Measurements from ENCODE around the gene TBC1D2. TPM values are rescaled to one million over a fixed set of nuclear protein-coding genes. Genes with fewer than 3 reads are reported as not detected.
A peak's percentile ranks its signal among the peaks of the same experiment; 100 is the strongest.

TBC1D2 gene
- total RNA-seq, 1 experiment from 2014 or later, result 12.2 TPM

- DNase-seq (ENCODE audit: low read depth), result no peak
- in situ Hi-C loops (cut with HindIII; ENCODE audit: low pct_unique_long_range_greater_than_20kb, low sequenced_read_pairs), result no loop called here
Observed at GRCh38 chr9:98226957-98227356, 28.5 kb downstream of the TBC1D2 start.

- no peak for DNase-seq (ENCODE audit: low read depth)
- in situ Hi-C loops (cut with HindIII; ENCODE audit: low pct_unique_long_range_greater_than_20kb, low sequenced_read_pairs), result no loop called here
Observed at GRCh38 chr9:98226516-98226915, 28.9 kb downstream of the TBC1D2 start.

- DNase-seq (ENCODE audit: low read depth), result no peak
- in situ Hi-C loops (cut with HindIII; ENCODE audit: low pct_unique_long_range_greater_than_20kb, low sequenced_read_pairs), result no loop called here
Observed at GRCh38 chr9:98225015-98225442, 30.4 kb downstream of the TBC1D2 start.

- peak; percentile 89 for DNase-seq (ENCODE audit: low read depth)
- in situ Hi-C loops (cut with HindIII; ENCODE audit: low pct_unique_long_range_greater_than_20kb, low sequenced_read_pairs), result no loop called here
Observed at GRCh38 chr9:98222885-98223691, 32.4 kb downstream of the TBC1D2 start.

- in situ Hi-C loops (cut with HindIII; ENCODE audit: low pct_unique_long_range_greater_than_20kb, low sequenced_read_pairs), result no loop called here
- DNase-seq (ENCODE audit: low read depth), result no peak
Observed at GRCh38 chr9:98220911-98221310, 34.5 kb downstream of the TBC1D2 start.

- no peak for DNase-seq (ENCODE audit: low read depth)
- in situ Hi-C loops (cut with HindIII; ENCODE audit: low pct_unique_long_range_greater_than_20kb, low sequenced_read_pairs), result no loop called here
Observed at GRCh38 chr9:98219794-98220370, 35.6 kb downstream of the TBC1D2 start.

DNA sequence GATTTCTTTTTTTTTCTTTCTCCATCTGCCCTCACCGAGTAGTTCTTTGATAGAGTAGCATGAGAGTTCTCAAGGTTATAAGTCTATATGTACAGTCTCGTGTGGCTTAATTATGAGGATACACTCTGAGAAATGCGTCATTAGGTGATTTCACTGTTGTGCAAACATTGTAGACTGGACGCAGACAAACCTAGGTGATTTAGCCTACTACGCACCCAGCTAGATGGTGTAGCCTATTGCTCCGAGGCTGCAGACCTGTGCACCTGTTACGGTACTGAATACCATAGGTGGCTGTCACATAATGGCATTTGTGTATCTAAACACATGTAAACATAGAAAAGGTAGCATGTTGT, 36.1 kb downstream of the TBC1D2 start:
- in situ Hi-C loops (cut with HindIII; ENCODE audit: low pct_unique_long_range_greater_than_20kb, low sequenced_read_pairs), result no loop called here
- DNase-seq (ENCODE audit: low read depth), result no peak

DNA sequence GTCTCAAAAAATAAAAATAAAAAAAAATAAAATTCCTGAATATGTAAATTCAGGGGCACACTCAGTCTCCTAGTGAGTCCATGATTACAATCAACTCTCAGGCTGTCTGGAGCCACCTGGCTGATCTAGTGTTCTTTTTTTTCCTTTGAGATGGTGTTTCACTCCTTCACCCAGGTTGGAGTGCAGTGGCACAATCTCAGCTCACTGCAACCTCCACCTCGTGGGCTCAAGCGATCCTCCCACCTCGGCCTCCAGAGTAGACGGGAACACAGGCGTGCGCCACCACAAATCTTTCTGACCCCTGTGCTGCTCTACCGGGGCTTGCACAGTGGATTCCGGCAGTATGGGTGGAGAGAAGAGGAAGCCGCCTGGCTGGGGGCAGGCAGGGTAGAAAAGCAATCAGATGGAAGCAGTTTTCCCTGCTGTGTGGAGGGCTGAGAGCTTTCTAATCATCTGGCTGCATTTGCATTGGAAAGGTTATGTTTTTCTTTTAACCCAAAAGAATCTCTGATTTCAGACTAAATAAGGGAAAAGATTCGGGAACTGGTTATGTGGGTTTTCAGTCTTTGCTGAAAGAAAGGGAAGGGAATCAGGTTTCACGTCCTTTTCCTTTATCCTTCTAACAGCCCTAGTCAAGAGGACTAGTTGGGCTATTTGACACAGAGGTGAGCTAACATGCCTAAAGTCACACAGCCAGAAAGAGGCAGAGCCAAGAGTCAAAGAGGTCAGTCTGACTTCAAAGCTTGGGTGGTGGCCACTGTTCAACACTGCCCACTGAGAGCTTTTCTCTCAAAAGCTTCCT, 36.7 kb downstream of the TBC1D2 start:
- in situ Hi-C loops (cut with HindIII; ENCODE audit: low pct_unique_long_range_greater_than_20kb, low sequenced_read_pairs), result no loop called here
- no peak for DNase-seq (ENCODE audit: low read depth)

GRCh38 chr9:98217255-98217654, 38.2 kb downstream of the TBC1D2 start:
- DNase-seq (ENCODE audit: low read depth), result no peak
- in situ Hi-C loops (cut with HindIII; ENCODE audit: low pct_unique_long_range_greater_than_20kb, low sequenced_read_pairs), result no loop called here

GRCh38 chr9:98216391-98216790, 39.1 kb downstream of the TBC1D2 start:
- DNase-seq (ENCODE audit: low read depth), result no peak
- in situ Hi-C loops (cut with HindIII; ENCODE audit: low pct_unique_long_range_greater_than_20kb, low sequenced_read_pairs), result no loop called here

DNA sequence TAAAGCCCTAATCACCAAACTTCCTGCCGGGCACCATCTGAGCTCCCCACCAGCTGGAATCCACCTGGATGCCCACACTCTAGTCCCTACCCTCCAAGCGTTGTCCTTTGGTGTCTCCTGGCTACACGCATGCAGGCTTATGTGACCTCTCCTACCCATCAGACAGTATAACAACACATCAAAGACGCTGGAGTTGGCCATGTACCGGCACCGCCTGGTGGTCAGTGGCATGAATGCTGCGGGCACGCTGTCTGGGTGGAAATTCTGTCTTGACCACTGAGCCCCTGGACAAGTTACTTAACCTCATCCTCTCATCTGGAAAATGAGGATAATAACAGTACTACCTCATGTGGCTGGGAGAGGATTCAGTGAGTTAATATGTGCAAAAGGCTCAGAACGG, 39.6 kb downstream of the TBC1D2 start:
- in situ Hi-C loops (cut with HindIII; ENCODE audit: low pct_unique_long_range_greater_than_20kb, low sequenced_read_pairs), result no loop called here
- peak; percentile 33 for DNase-seq (ENCODE audit: low read depth)

GRCh38 chr9:98215271-98215670, 40.2 kb downstream of the TBC1D2 start:
- DNase-seq (ENCODE audit: low read depth), result peak; percentile 64
- in situ Hi-C loops (cut with HindIII; ENCODE audit: low pct_unique_long_range_greater_than_20kb, low sequenced_read_pairs), result no loop called here

- in situ Hi-C loops (cut with HindIII; ENCODE audit: low pct_unique_long_range_greater_than_20kb, low sequenced_read_pairs), result no loop called here
- no peak for DNase-seq (ENCODE audit: low read depth)
Observed at GRCh38 chr9:98214811-98215210, 40.6 kb downstream of the TBC1D2 start.

- in situ Hi-C loops (cut with HindIII; ENCODE audit: low pct_unique_long_range_greater_than_20kb, low sequenced_read_pairs), result no loop called here
- DNase-seq (ENCODE audit: low read depth), result no peak
Observed at GRCh38 chr9:98211260-98211659, 44.2 kb downstream of the TBC1D2 start.

- no peak for DNase-seq (ENCODE audit: low read depth)
- in situ Hi-C loops (cut with HindIII; ENCODE audit: low pct_unique_long_range_greater_than_20kb, low sequenced_read_pairs), result no loop called here
Observed at GRCh38 chr9:98210435-98210834, 45.0 kb downstream of the TBC1D2 start.

- in situ Hi-C loops (cut with HindIII; ENCODE audit: low pct_unique_long_range_greater_than_20kb, low sequenced_read_pairs), result no loop called here
Observed at GRCh38 chr9:98209530-98209929, 45.9 kb downstream of the TBC1D2 start.

DNA sequence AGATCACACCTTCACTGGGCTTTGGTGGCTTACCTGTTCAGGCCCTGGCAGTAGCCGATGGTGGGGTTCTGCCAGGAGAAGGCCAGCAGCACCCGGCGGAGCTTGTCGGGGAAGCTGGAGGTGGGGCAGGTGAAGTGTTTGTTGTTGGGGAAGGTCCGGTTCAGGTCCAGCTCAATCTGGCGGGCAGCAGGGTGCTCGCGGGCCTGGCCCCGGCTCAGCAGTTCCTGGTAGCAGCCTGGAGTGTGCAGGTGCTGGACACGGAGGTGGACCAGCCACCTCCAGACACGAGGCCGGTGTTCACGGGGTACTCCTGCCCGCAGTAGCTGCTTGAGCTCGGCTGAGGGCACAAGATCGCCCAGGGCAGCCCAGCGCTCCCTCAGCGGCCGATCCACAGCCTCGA, 46.8 kb downstream of the TBC1D2 start:
- in situ Hi-C loops (cut with HindIII; ENCODE audit: low pct_unique_long_range_greater_than_20kb, low sequenced_read_pairs), result no loop called here
- no peak for DNase-seq (ENCODE audit: low read depth)

More at GRCh38 chr9:98209530-98209929, 45.9 kb downstream of the TBC1D2 start:
- DNase-seq (ENCODE audit: low read depth), result no peak

DNA sequence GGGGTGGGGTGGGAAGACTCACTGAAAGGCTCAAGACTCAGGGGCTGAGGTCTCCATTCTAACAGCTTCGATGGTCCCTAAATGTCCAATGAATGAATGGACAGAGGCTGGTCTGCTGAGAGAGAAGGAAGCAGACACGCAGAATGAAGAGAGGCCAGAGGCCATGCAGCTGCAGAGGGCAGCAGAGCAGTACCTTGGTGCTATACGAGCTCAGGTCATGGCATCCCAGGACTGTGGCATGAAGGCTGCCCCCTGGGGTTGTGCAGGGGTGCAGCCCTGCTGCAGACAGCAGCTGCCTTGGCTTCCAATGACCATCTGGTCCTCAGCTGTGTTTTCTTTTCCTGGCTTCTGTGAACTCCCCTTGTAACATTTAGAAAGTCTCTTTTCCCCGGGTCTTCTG, 47.8 kb downstream of the TBC1D2 start:
- in situ Hi-C loops (cut with HindIII; ENCODE audit: low pct_unique_long_range_greater_than_20kb, low sequenced_read_pairs), result no loop called here
- DNase-seq (ENCODE audit: low read depth), result no peak

- no peak for DNase-seq (ENCODE audit: low read depth)
- in situ Hi-C loops (cut with HindIII; ENCODE audit: low pct_unique_long_range_greater_than_20kb, low sequenced_read_pairs), result no loop called here
Observed at GRCh38 chr9:98206754-98207153, 48.7 kb downstream of the TBC1D2 start.

All from Caki2 (cell line).